Peyer's patch (tissue), 4 donors: Measurements from ENCODE around the gene RSKR. TPM values are rescaled to one million over a fixed set of nuclear protein-coding genes. Genes with fewer than 3 reads are reported as not detected.

ENCODE experiments used
- DNase-seq, 3 donors: peaks; one replicate each; pipeline ENCODE4 v3.0.0-alpha.2; 2017 to 2019
- H3K27ac ChIP-seq, 4 donors: fragments of 200-600 bp; sonication (generic); one replicate each; pipeline ENCODE4 v1.5.1; 2016 to 2019
- H3K27me3 ChIP-seq, 2 donors: fragments of 200-600 bp; sonication (generic); one replicate each; pipeline ENCODE4 v1.5.1; 2019
- H3K36me3 ChIP-seq, 3 donors: fragments of 200-600 bp; sonication (generic); one replicate each; pipeline ENCODE4 v1.5.1; 2016 to 2019
- H3K4me1 ChIP-seq, 4 donors: fragments of 200-600 bp; sonication (generic); one replicate each; pipeline ENCODE4 v1.5.1; 2016 to 2019
- H3K4me3 ChIP-seq, 4 donors: fragments of 200-600 bp; sonication (generic); 1 replicate in 3 of 4; 2 replicates in 1 of 4; pipeline ENCODE4 v1.5.1; 2016 to 2019; ENCODE audit warnings: mild to moderate bottlenecking in 1 of 4
- H3K9me3 ChIP-seq, 4 donors: fragments of 200-600 bp; sonication (generic); one replicate each; pipeline ENCODE4 v1.5.1; 2016 to 2019; ENCODE audit warnings: mild to moderate bottlenecking in 1 of 4
- CTCF ChIP-seq, 6 experiments: fragments of 450-650 bp in 4 of 6; fragments of 200-600 bp in 2 of 6; sonication (generic) in 1 of 6; IDR thresholded peaks; one replicate each; pipeline ENCODE4 v1.5.1; 2017 to 2019; ENCODE audit warnings: antibody characterized with exemption in 6 of 6, mild to moderate bottlenecking in 3 of 6, moderate library complexity in 1 of 6
- POLR2A ChIP-seq, 2 donors: fragments of 450-650 bp; IDR thresholded peaks; one replicate each; pipeline ENCODE4 v1.5.1; 2017; ENCODE audit warnings: antibody characterized with exemption in 2 of 2, mild to moderate bottlenecking in 2 of 2, moderate library complexity in 2 of 2
- total RNA-seq, 4 donors: library from RNA; depleted of rRNA; stranded (reverse); fragments of >200 nt; gene quantifications; one replicate each; pipeline ENCODE4 v1.1.0, GENCODE V29; 2016

Gene RSKR
- total RNA-seq, 4 donors from 2014 or later = 11.6 to 36.8 (median 23.3) TPM

GRCh38 chr17:28644787-28645575 is 31.0 kb upstream of the RSKR start, which contains the start of gene BLTP2:
BLTP2 (minus strand) TSS chr17:28645158; CDS start chr17:28645056, 102 bp downstream.
- H3K27me3 ChIP-seq = no peaks in the 10 kb centered on the region
- H3K9me3 ChIP-seq = no peaks in the 10 kb centered on the region
- H3K36me3 ChIP-seq = peaks cover 0 to 49% (median 3%) of the 10 kb centered on the region in 3 donors
- DNase-seq = peak; percentile 92 to 99 (median 98)
- peak within 1 kb of the TSS; percentile 84 to 99 (median 94) for H3K4me3 ChIP-seq
- peak in 3 of 6 experiments; percentile 30 to 38 (median 30) for TF ChIP-seq CTCF (IDR thresholded peaks at IDR 0.05)
- TF ChIP-seq POLR2A (IDR thresholded peaks at IDR 0.05) = peak; percentile 88 to 96
- H3K4me1 ChIP-seq = peaks cover 0 to 41% (median 15%) of the 10 kb centered on the region in 4 donors
- H3K27ac ChIP-seq = peak within 1 kb of the TSS; percentile 89 to 98 (median 94)

GRCh38 chr17:28643983-28644786 is 30.2 kb upstream of the RSKR start:
- peaks cover 0 to 41% (median 15%) of the 10 kb centered on the region in 4 donors for H3K4me1 ChIP-seq
- H3K4me3 ChIP-seq = peak overlapping the region; percentile 84 to 99 (median 94)
- no peaks in the 10 kb centered on the region for H3K9me3 ChIP-seq
- H3K36me3 ChIP-seq = peaks cover 0 to 57% (median 3%) of the 10 kb centered on the region in 3 donors
- no peaks in the 10 kb centered on the region for H3K27me3 ChIP-seq
- peak in 2 of 3 donors; percentile 64 to 75 for DNase-seq
- TF ChIP-seq POLR2A (IDR thresholded peaks at IDR 0.05) (no peak), CTCF (IDR thresholded peaks at IDR 0.05) (peak; percentile 46 to 63 (median 56))
- H3K27ac ChIP-seq = peak overlapping the region; percentile 89 to 98 (median 94)

DNA sequence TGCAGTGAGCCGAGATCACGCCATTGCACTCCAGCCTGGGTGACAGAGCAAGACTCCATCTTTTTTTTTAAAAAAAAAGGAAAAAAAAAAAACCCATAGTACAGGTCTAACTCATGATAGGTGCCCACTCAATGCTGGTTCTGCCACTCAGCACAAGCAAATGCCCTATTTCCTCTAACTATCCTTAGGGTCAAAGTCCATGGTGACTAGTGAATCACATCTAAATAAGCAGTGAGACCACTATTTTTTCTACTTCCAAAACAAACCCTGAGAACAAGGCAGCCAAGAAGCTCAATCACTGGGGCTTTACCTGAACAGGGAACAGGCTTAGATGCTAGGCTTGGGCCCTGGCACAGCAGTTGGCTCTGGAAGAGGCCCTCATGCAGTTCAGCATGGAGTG is 27.6 kb upstream of the RSKR start:
- no peaks in the 10 kb centered on the region for H3K9me3 ChIP-seq
- no peak overlapping the region for H3K4me3 ChIP-seq
- no peak for DNase-seq
- no peak for TF ChIP-seq CTCF (IDR thresholded peaks at IDR 0.05)
- no peak for TF ChIP-seq POLR2A (IDR thresholded peaks at IDR 0.05)
- no peak overlapping the region for H3K27ac ChIP-seq
- no peaks in the 10 kb centered on the region for H3K27me3 ChIP-seq
- H3K4me1 ChIP-seq = peaks cover 0 to 33% (median 12%) of the 10 kb centered on the region in 4 donors
- peaks cover 3 to 69% (median 3%) of the 10 kb centered on the region in 3 donors for H3K36me3 ChIP-seq

DNA sequence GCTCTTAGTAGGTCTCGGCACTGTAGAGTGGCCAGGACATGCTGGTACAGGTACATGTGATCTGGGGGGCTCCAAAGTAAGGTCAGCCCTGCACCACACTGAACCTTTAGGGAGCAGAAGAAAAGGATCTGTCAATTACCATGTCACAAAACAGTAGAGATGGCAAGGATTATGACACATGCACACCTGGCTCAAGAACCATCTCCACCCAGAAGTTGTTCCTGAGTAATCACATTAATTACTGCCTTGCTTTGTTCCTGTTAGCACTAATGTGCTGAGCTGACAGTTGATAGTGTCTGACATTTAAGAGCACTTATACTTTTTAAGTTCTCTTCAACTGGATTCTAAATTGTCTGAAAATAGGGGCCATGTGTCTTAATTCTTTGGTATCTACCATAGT is 21.5 kb upstream of the RSKR start:
- Histone ChIP-seq H3K4me3 (no peak overlapping the region), H3K9me3 (no peaks in the 10 kb centered on the region), H3K27me3 (no peaks in the 10 kb centered on the region), H3K4me1 (no peaks in the 10 kb centered on the region), H3K36me3 (peaks cover under 1 to 100% (median 6%) of the 10 kb centered on the region in 3 donors), H3K27ac (no peak overlapping the region)
- TF ChIP-seq POLR2A (IDR thresholded peaks at IDR 0.05) = no peak
- TF ChIP-seq CTCF (IDR thresholded peaks at IDR 0.05) = no peak
- DNase-seq = no peak

- H3K36me3 ChIP-seq = peaks cover 0 to 100% (median 6%) of the 10 kb centered on the region in 3 donors
These were observed 20.4 kb upstream of the RSKR start for GRCh38 chr17:28634206-28634865.

More at GRCh38 chr17:28634206-28634865, 20.4 kb upstream of the RSKR start:
- H3K4me3 ChIP-seq = no peak overlapping the region
- H3K27ac ChIP-seq = no peak overlapping the region
- H3K9me3 ChIP-seq = no peaks in the 10 kb centered on the region
- H3K4me1 ChIP-seq = no peaks in the 10 kb centered on the region
- TF ChIP-seq POLR2A (IDR thresholded peaks at IDR 0.05) (no peak), CTCF (IDR thresholded peaks at IDR 0.05) (no peak)
- no peak for DNase-seq
- H3K27me3 ChIP-seq = no peaks in the 10 kb centered on the region
